ENCODE data around the gene OBSCN. TPM values are rescaled to one million over a fixed set of nuclear protein-coding genes. Genes with fewer than 3 reads are reported as not detected.

Gene OBSCN
- total and polyA plus RNA-seq, 2 of the 13 experiments (the other 11 are each of a cell fraction or from before 2014, with no cell fraction given) = 0.20 TPM

GRCh38 chr1:228212415-228212965 lies 4.6 kb downstream of the OBSCN start:
- POLR2A ChIA-PET = no interaction called here
- H3K4me3 ChIP-seq (replicated peaks in 1 of 3; ENCODE audit: insufficient read depth in 1 of 3, low read depth in 2 of 3, low read length in 3 of 3) = no peak overlapping the region
- no peaks in the 10 kb centered on the region for H3K9me3 ChIP-seq (ENCODE audit: low read length)
- DNase-seq (ENCODE audit: low spot score) (no peak), FAIRE-seq (no peak), ATAC-seq (no peak)
- 93% methylated on average over 34 of the region's 66 CpGs for WGBS (ENCODE audit: low lambda C conversion rate)
- H4K20me1 ChIP-seq (ENCODE audit: insufficient read depth, low read length) = no peaks in the 10 kb centered on the region
- no peak overlapping the region for H3K4me2 ChIP-seq (ENCODE audit: low read depth, low read length)
- H3K9ac ChIP-seq (ENCODE audit: insufficient read depth, low read depth, low read length) = no peak overlapping the region
- in situ Hi-C loops (cut with HindIII; ENCODE audit: extremely low pct_ligation_motif_present, low pct_unique_long_range_greater_than_20kb) = no loop called here
- H3K27me3 ChIP-seq (ENCODE audit: control insufficient read depth in 1 of 2, insufficient read depth in 2 of 2, low read length in 2 of 2) = peaks cover 4 to 31% of the 10 kb centered on the region in 2 experiments
- CTCF ChIA-PET (ENCODE audit: low intra/inter-chr PET ratio, low total read pairs) = no interaction called here
- H3K27ac ChIP-seq (ENCODE audit: extremely low read length, insufficient read depth, low read length) = no peak overlapping the region
- BruUV-seq (replicated peaks) = no TSS peak
- H2AFZ ChIP-seq (ENCODE audit: low read length) = no peak overlapping the region
- intact Hi-C loops (cut with micrococcal nuclease; ENCODE audit: unreplicated experiment) = no loop called here
- no peaks in the 10 kb centered on the region for H3K4me1 ChIP-seq (ENCODE audit: insufficient read depth, low read length)
- no peaks in the 10 kb centered on the region for H3K79me2 ChIP-seq (ENCODE audit: insufficient read depth, low read length)
- H3K36me3 ChIP-seq (replicated peaks in 1 of 2; ENCODE audit: control insufficient read depth in 1 of 2, insufficient read depth in 2 of 2, low read length in 2 of 2) = no peaks in the 10 kb centered on the region
- TF ChIP-seq MIER3 (CRISPR knock-in tag; IDR thresholded peaks at IDR 0.05; ENCODE audit: borderline replicate concordance) = no peak
- no peak for TF ChIP-seq ZNF704 (CRISPR knock-in tag; IDR thresholded peaks at IDR 0.05; ENCODE audit: borderline replicate concordance)
- TF ChIP-seq SP4 (CRISPR knock-in tag; IDR thresholded peaks at IDR 0.05) = no peak
- TF ChIP-seq E2F5 (CRISPR knock-in tag; conservative IDR thresholded peaks at IDR 0.05) = no peak
- TF ChIP-seq ZNF121 (CRISPR knock-in tag; IDR thresholded peaks at IDR 0.05) = no peak
- no peak for TF ChIP-seq RFX5 (IDR thresholded peaks at IDR 0.05; ENCODE audit: low read depth, low read length)
- TF ChIP-seq ZNF3 (CRISPR knock-in tag; IDR thresholded peaks at IDR 0.05) = no peak
- no peak for TF ChIP-seq ZNF101 (CRISPR knock-in tag; IDR thresholded peaks at IDR 0.05; ENCODE audit: borderline replicate concordance, low read depth)
- TF ChIP-seq ARID4A (CRISPR knock-in tag; IDR thresholded peaks at IDR 0.05; ENCODE audit: borderline replicate concordance) = no peak
- TF ChIP-seq ZMAT5 (CRISPR knock-in tag; IDR thresholded peaks at IDR 0.05; ENCODE audit: borderline replicate concordance, low read depth) = no peak
- no peak for TF ChIP-seq ATRX (CRISPR knock-in tag; IDR thresholded peaks at IDR 0.05; ENCODE audit: borderline replicate concordance)
- TF ChIP-seq ZBTB25 (CRISPR knock-in tag; IDR thresholded peaks at IDR 0.05) = no peak
